GM12875 (cell line): ENCODE data around the gene HS3ST6.
"Not testable (repeated sequence)": the region's sequence is repeated elsewhere in the genome, so short reads cannot be mapped to it uniquely, and the experiment has no call there.

Experiments used
- H3K4me3 ChIP-seq: one replicate; pipeline ENCODE4 v1.5.1; 2011; ENCODE audit warnings: low read depth, low read length, control low read depth
- TF ChIP-seq, protein P1 (sequence below): IDR thresholded peaks from 2 replicates; pipeline ENCODE4 v1.5.1; 2011; ENCODE audit warnings: low read depth, mild to moderate bottlenecking, control low read depth, inconsistent platforms, low read length, moderate library complexity, borderline replicate concordance; ENCODE audit not compliant: insufficient read depth

The HS3ST6 gene

DNA sequence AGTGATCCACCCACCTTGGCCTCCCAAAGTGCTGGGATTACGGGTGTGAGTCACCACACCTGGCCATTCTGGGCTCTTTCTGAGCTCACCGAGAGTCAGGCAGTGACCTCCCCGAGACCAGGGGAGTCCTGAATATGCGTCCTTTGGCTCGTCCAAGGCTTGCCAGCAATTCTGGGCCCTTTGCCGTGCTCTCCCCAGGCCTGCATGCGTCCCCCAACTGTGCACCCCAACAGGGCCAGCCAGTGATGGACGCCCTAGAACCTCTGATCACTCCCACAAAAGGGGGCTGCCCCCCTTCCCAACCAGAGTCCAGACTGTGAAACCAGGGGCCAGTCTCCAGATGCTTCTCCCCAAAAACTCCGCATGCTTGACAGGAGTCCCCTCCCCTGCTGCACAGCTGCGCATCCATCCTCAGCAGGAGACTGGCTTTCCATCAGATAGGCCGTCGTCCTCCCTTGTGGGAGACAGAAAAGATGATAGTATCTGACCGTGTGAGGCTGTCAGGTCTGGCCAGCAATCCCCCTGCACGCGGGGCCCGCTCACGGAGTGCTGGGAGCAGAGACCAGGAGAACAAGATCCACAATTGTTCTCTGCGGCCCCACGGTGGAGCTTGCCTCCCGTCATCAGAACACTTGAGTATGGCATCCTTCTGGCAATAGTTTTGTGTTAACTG, 15.5 kb downstream of the HS3ST6 start:
- no peak overlapping the region for H3K4me3 ChIP-seq
- TF ChIP-seq, protein P1, sequence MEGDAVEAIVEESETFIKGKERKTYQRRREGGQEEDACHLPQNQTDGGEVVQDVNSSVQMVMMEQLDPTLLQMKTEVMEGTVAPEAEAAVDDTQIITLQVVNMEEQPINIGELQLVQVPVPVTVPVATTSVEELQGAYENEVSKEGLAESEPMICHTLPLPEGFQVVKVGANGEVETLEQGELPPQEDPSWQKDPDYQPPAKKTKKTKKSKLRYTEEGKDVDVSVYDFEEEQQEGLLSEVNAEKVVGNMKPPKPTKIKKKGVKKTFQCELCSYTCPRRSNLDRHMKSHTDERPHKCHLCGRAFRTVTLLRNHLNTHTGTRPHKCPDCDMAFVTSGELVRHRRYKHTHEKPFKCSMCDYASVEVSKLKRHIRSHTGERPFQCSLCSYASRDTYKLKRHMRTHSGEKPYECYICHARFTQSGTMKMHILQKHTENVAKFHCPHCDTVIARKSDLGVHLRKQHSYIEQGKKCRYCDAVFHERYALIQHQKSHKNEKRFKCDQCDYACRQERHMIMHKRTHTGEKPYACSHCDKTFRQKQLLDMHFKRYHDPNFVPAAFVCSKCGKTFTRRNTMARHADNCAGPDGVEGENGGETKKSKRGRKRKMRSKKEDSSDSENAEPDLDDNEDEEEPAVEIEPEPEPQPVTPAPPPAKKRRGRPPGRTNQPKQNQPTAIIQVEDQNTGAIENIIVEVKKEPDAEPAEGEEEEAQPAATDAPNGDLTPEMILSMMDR: no peak

- no peak overlapping the region for H3K4me3 ChIP-seq
These were observed 17.8 kb downstream of the HS3ST6 start for GRCh38 chr16:1900452-1900774.

GRCh38 chr16:1899641-1900451, 18.4 kb downstream of the HS3ST6 start:
- no peak overlapping the region for H3K4me3 ChIP-seq
- TF ChIP-seq, protein P1: no peak

More at GRCh38 chr16:1900452-1900774, 17.8 kb downstream of the HS3ST6 start:
- TF ChIP-seq, protein P1: no peak

DNA sequence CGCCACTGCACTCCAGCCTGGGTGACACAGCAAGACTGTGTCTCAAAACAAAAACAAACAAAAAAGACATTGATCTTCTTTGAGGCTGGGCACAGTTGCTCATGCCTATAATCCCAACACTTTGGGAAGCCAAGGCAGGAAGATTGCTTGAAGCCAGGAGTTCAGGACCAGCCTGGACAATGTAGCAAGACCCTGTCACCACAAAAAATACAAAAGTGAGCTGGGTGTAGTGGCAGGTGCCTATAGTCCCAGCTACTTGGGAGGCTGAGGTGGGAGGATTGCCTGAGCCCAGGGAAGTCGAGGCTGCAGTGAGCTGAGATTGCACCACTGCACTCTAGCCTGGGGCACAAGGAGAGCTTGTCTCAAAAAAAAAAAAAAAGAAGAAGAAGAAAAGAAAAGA, 20.5 kb downstream of the HS3ST6 start:
- H3K4me3 ChIP-seq: not testable (repeated sequence)

DNA sequence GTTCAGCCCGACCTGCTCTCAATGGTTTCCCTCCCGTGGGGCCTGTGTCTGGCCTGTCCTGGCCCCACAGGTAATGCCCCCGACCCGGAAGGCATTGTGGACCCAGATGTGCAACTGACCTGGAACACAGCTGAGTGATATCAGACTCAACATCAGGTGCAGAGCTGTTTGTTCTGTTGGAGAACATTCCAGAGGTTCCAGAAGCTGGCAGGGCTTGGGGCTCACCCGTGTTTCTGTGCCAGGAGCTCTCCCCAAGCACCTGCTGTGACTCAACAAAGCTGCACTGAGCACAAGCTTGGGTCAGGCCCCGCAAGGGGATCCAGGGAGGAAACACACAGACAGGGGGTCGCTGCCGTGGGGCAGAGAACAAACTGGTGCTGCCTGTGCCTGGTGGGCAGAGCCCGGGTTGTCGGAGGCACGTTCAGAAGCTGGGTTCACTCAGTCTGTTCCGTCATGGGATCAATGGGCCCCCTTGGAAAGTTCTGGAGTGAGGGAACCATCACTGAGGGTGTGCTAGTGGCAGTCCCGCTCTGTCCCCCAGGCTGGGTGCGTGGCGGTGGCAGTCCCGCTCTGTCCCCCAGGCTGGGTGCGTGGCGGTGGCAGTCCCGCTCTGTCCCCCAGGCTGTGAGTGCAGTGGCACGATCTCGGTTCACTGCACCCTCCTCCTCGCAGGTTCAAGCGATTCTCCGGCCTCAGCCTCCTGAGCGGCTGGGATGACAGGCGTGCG, 22.1 kb downstream of the HS3ST6 start:
- H3K4me3 ChIP-seq: no peak overlapping the region

GRCh38 chr16:1895068-1895467, 23.1 kb downstream of the HS3ST6 start:
- no peak overlapping the region for H3K4me3 ChIP-seq
- TF ChIP-seq, protein P1: no peak

More for the DNA sequence above, 22.1 kb downstream of the HS3ST6 start:
- TF ChIP-seq, protein P1: no peak

- TF ChIP-seq, protein P1: no peak
- H3K4me3 ChIP-seq: no peak overlapping the region
These were observed 27.5 kb downstream of the HS3ST6 start for GRCh38 chr16:1890708-1891050.
